ENCODE results near the gene HPSE2. TPM values are rescaled to one million over a fixed set of nuclear protein-coding genes. Genes with fewer than 3 reads are reported as not detected.

The HPSE2 gene
- total and polyA plus RNA-seq, 2 of the 8 experiments (the other 6 are each of a cell fraction or from before 2014, with no cell fraction given), result 0.41 to 0.58 TPM

DNA sequence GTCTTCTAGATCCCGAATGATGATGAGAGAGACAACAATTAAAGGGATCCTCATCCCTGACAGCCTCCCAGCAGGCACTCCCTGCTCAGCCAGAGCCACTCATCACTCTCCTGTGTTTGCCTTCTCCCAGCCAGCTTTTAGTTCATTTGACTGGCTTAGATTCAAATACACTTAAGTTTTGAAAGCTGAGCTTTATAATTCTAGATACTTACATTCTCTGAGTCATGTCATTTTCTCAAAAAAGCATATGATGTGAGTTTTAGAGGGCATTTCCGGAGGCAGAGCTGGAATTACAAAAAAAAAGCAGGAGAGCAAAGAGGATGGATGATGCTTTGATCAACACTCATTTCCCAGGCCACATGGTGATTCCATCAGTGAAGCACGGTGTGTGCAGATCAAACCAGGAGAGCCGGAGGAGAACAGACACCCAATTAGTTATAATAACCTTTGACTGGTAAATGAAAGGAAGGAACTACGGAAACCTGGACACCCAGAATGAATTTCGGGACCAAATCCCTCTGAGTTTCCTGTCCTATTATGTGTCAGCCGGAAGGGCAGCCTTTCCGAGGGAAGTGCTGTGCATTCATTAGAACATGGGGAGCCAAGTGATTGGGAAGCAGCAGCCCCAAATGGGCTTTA lies 707.4 kb downstream of the HPSE2 start:
- Histone ChIP-seq H3K9ac (replicated peaks in 1 of 4; ENCODE audit: extremely low read depth in 1 of 4, low read depth in 3 of 4, low read length in 3 of 4) (no peak overlapping the region), H2BK15ac (ENCODE audit: low read length) (no peak overlapping the region), H3K23me2 (ENCODE audit: low read depth, low read length) (no peaks in the 10 kb centered on the region), H2AK5ac (ENCODE audit: low read depth, low read length) (no peak overlapping the region), H3K4ac (replicated peaks; ENCODE audit: insufficient read length, low read depth, low read length) (no peak overlapping the region), H3K79me1 (ENCODE audit: low read depth, low read length) (no peaks in the 10 kb centered on the region), H2BK120ac (replicated peaks; ENCODE audit: low read depth, low read length) (no peak overlapping the region), H2BK20ac (ENCODE audit: low read length) (no peak overlapping the region), H4K91ac (replicated peaks; ENCODE audit: insufficient read length, low read length) (no peak overlapping the region), H4K5ac (ENCODE audit: insufficient read length, low read depth, low read length) (no peak overlapping the region), H3K4me1 (replicated peaks in 1 of 4; ENCODE audit: control insufficient read depth in 3 of 4, insufficient read depth in 4 of 4, low read length in 3 of 4) (no peaks in the 10 kb centered on the region), H2AFZ (ENCODE audit: low read length) (no peak overlapping the region), H3K18ac (ENCODE audit: extremely low read depth, low read length) (no peak overlapping the region), H3K56ac (replicated peaks; ENCODE audit: insufficient read length, low read depth, low read length) (no peak overlapping the region), H3K23ac (ENCODE audit: insufficient read length) (no peak overlapping the region), H3K27me3 (replicated peaks in 1 of 4; ENCODE audit: control insufficient read depth in 3 of 4, extremely low read depth in 1 of 4, insufficient read depth in 3 of 4, low read length in 3 of 4) (no peaks in the 10 kb centered on the region), H3K4me3 (ENCODE audit: extremely low read depth in 1 of 4, insufficient read depth in 2 of 4, low read depth in 3 of 4, low read length in 4 of 4) (no peak overlapping the region), H2BK5ac (ENCODE audit: low read depth, low read length) (no peak overlapping the region), H3K14ac (ENCODE audit: insufficient read length) (no peak overlapping the region), H3K36me3 (ENCODE audit: control insufficient read depth in 2 of 4, insufficient read depth in 4 of 4, low read length in 3 of 4) (no peaks in the 10 kb centered on the region), H4K20me1 (replicated peaks in 1 of 2; ENCODE audit: control insufficient read depth in 1 of 2, insufficient read depth in 2 of 2, low read length in 2 of 2) (no peaks in the 10 kb centered on the region), H3K9me3 (ENCODE audit: insufficient read depth in 2 of 2, low read depth in 1 of 2, low read length in 1 of 2) (no peaks in the 10 kb centered on the region), H3K27ac (ENCODE audit: low read depth, low read length) (no peak overlapping the region), H3K79me2 (ENCODE audit: control insufficient read depth in 1 of 2, insufficient read depth in 2 of 2, low read length in 2 of 2) (no peaks in the 10 kb centered on the region), H3K4me2 (ENCODE audit: insufficient read depth in 1 of 2, low read depth in 2 of 2, low read length in 2 of 2) (no peak overlapping the region), H2BK12ac (ENCODE audit: low read depth, low read length) (no peak overlapping the region), H4K8ac (ENCODE audit: extremely low read depth, insufficient read depth, low read length) (no peak overlapping the region)
- POLR2A ChIA-PET (ENCODE audit: partially characterized antibody), result no interaction called here
- WGBS, 2 experiments (ENCODE audit: extremely low coverage in 1 of 2, insufficient coverage in 1 of 2, insufficient read length in 1 of 2, insufficient replicate concordance in 2 of 2, low coverage in 1 of 2, low lambda C conversion rate in 2 of 2, missing lambda C conversion rate in 1 of 2), result 86% methylated on average over 8 of the region's 8 CpGs; no CpG with 5 or more reads in 1 of the 2 experiments
- no peak for FAIRE-seq
- DNase-seq (ENCODE audit: low read depth in 1 of 2, low spot score in 2 of 2), result no peak
- CTCF ChIA-PET (ENCODE audit: partially characterized antibody), result interaction anchor here (0.9 to 1.6 kb wide), 3 partner anchors 9 to 59 kb away, joined by 3 to 4 read pairs (median 4); no protein-coding TSS in a partner anchor
- TF ChIP-seq CREB1 (IDR thresholded peaks at IDR 0.05), result no peak
- no peak for TF ChIP-seq EZH2 (IDR thresholded peaks at IDR 0.05; ENCODE audit: low read depth, low read length, severe bottlenecking)
- no peak for TF ChIP-seq TEAD4 (IDR thresholded peaks at IDR 0.05; ENCODE audit: low read depth, low read length)
- no peak for TF ChIP-seq CTBP2 (IDR thresholded peaks at IDR 0.05; ENCODE audit: borderline replicate concordance, insufficient read depth, insufficient read length, low read length)
- TF ChIP-seq ZNF274 (IDR thresholded peaks at IDR 0.05; ENCODE audit: borderline replicate concordance, extremely low read depth, low read length), result no peak
- no peak for TF ChIP-seq NANOG (IDR thresholded peaks at IDR 0.05; ENCODE audit: insufficient read depth, low read depth, low read length, poor library complexity, severe bottlenecking)
- no peak for TF ChIP-seq POLR2AphosphoS5 (IDR thresholded peaks at IDR 0.05; ENCODE audit: low read depth, low read length)

Measured in H1 (cell line).